ENCODE results near the gene NRXN2.

NRXN2 gene

DNA sequence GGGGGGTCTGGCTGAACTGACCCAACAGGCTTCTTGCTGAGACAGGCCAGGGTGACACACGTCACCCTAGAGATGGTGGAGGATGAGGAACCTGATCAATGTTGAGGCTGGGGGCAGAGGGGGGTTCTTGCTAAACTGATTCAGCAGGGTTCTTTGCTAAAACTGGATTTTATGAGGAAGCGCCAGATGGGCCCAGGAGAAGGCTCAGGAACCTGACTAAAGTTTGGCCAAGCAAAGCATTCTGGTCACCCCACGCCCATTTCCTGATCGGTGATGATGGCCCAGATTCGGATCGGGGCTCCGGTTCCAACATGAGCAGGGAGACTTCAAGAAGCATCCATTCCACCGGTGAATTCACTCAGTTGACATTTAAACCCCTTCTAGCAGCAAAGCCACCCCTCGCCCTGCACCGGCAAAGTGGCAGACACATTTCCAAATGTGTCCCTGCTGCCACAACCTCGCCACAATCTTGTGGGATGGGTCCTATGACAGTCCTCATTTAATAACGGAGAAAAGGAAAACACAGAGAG, 166.2 kb downstream of the NRXN2 start:
- no peak for DNase-seq (ENCODE audit: low read depth in 2 of 3, low spot score in 1 of 3)

Data from stimulated activated CD4-positive, alpha-beta T cell treated with anti-CD3 and anti-CD28 coated beads, Interleukin-12 subunit alpha, Interleukin-12 subunit beta, amount 100 ng/mL, for 48 hours (primary cell).